SK-N-SH treated with all-trans-retinoic acid at 6 μM for 48 hours (cell line): Measurements from ENCODE around the gene SLC17A9.

Experiments
- ARNTL ChIP-seq: fragments of 450-650 bp; formaldehyde crosslinking; IDR thresholded peaks from 2 replicates; pipeline ENCODE4 v1.5.0; 2020; ENCODE audit warnings: low read depth, mild to moderate bottlenecking, moderate library complexity, borderline replicate concordance
- BACH2 ChIP-seq: fragments of 250-450 bp; sonication (Bioruptor Pico); IDR thresholded peaks from 2 replicates; pipeline ENCODE4 v1.9.0; 2021; ENCODE audit warnings: mild to moderate bottlenecking, borderline replicate concordance
- CSDC2 ChIP-seq: fragments of 250-450 bp; sonication (Bioruptor Pico); IDR thresholded peaks from 2 replicates; pipeline ENCODE4 v1.5.0; 2020; ENCODE audit warnings: mild to moderate bottlenecking, moderate library complexity
- CSRNP3 ChIP-seq: fragments of 250-450 bp; sonication (Bioruptor Pico); IDR thresholded peaks from 2 replicates; pipeline ENCODE4 v1.5.1; 2021; ENCODE audit warnings: mild to moderate bottlenecking, moderate library complexity
- ESRRG ChIP-seq: fragments of 250-450 bp; sonication (Bioruptor Pico); IDR thresholded peaks from 2 replicates; pipeline ENCODE4 v1.6.1; 2021; ENCODE audit warnings: mild to moderate bottlenecking
- GLIS3 ChIP-seq: fragments of 250-450 bp; sonication (Bioruptor Pico); IDR thresholded peaks from 2 replicates; pipeline ENCODE4 v1.5.0; 2020; ENCODE audit warnings: mild to moderate bottlenecking, moderate library complexity
- RARB ChIP-seq: fragments of 250-450 bp; sonication (Bioruptor Pico); IDR thresholded peaks from 2 replicates; pipeline ENCODE4 v1.8.0; 2021; ENCODE audit warnings: mild to moderate bottlenecking, moderate library complexity
- SNAI2 ChIP-seq: fragments of 250-450 bp; sonication (Bioruptor Pico); IDR thresholded peaks from 2 replicates; pipeline ENCODE4 v1.5.0; 2020; ENCODE audit warnings: mild to moderate bottlenecking, moderate library complexity
- TOX ChIP-seq: fragments of 250-450 bp; sonication (Bioruptor Pico); IDR thresholded peaks from 2 replicates; pipeline ENCODE4 v1.8.0; 2021; ENCODE audit warnings: mild to moderate bottlenecking, moderate library complexity, borderline replicate concordance
- ZC3H10 ChIP-seq: fragments of 250-450 bp; sonication (Bioruptor Pico); IDR thresholded peaks from 2 replicates; pipeline ENCODE4 v1.5.1; 2021; ENCODE audit warnings: mild to moderate bottlenecking, moderate library complexity
- ZNF565 ChIP-seq: fragments of 450-650 bp; formaldehyde crosslinking; conservative IDR thresholded peaks from 2 replicates; pipeline ENCODE4 v1.5.0; 2020; ENCODE audit warnings: low read depth, mild to moderate bottlenecking, moderate library complexity
- TF ChIP-seq, protein P1 (sequence below): fragments of 250-450 bp; sonication (Bioruptor Pico); IDR thresholded peaks from 2 replicates; pipeline ENCODE4 v1.5.0; 2020; ENCODE audit warnings: mild to moderate bottlenecking, moderate library complexity

DNA sequence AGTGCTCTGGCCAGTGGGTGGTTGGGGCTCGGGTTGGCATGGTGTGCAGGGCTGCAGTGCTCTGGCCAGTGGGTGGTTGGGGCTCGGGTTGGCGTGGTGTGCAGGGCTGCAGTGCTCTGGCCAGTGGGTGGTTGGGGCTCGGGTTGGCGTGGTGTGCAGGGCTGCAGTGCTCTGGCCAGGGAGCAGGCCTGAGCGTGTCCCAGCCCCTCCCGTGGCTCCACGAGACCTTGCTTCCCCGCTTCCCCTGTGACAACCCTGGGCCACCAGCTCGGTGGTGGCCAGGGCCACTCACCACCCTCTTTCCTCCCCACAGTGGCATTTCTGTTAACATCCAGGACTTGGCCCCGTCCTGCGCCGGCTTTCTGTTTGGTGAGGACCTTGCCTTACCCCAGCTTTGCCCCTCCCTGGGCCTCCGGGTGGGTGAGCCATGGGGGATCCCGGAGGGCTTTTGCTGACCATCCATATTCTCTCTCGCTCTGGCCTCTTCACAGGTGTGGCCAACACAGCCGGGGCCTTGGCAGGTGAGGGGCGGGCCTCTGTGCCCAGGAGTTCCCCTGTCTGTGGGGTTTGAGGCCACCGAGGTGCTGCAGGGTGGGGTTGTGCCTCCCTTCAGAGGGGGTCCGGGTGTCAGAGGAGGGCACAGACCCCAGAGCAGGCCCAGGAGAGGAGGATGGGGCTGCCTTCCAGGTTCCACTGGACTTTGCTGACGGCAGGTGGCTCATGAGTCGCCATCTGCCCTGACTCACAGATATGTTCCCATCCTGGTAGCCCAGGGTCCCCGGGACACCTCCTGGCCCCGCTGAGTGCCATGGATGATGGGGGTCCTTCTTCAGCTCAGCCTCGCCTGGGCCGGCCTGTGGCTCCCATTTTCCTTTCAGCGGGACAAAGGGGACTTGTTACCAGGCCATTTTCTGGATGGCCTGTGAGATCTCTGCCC is 14.0 kb downstream of the SLC17A9 start:
- TF ChIP-seq TOX (no peak), ZNF565 (CRISPR knock-in tag) (no peak), RARB (CRISPR knock-in tag) (no peak), ZC3H10 (CRISPR knock-in tag) (no peak), ESRRG (CRISPR knock-in tag) (no peak), BACH2 (CRISPR knock-in tag) (no peak), GLIS3 (CRISPR knock-in tag) (no peak), ARNTL (CRISPR knock-in tag) (no peak), CSDC2 (CRISPR knock-in tag) (no peak), CSRNP3 (CRISPR knock-in tag) (no peak), SNAI2 (CRISPR knock-in tag) (no peak)
- TF ChIP-seq, protein P1, sequence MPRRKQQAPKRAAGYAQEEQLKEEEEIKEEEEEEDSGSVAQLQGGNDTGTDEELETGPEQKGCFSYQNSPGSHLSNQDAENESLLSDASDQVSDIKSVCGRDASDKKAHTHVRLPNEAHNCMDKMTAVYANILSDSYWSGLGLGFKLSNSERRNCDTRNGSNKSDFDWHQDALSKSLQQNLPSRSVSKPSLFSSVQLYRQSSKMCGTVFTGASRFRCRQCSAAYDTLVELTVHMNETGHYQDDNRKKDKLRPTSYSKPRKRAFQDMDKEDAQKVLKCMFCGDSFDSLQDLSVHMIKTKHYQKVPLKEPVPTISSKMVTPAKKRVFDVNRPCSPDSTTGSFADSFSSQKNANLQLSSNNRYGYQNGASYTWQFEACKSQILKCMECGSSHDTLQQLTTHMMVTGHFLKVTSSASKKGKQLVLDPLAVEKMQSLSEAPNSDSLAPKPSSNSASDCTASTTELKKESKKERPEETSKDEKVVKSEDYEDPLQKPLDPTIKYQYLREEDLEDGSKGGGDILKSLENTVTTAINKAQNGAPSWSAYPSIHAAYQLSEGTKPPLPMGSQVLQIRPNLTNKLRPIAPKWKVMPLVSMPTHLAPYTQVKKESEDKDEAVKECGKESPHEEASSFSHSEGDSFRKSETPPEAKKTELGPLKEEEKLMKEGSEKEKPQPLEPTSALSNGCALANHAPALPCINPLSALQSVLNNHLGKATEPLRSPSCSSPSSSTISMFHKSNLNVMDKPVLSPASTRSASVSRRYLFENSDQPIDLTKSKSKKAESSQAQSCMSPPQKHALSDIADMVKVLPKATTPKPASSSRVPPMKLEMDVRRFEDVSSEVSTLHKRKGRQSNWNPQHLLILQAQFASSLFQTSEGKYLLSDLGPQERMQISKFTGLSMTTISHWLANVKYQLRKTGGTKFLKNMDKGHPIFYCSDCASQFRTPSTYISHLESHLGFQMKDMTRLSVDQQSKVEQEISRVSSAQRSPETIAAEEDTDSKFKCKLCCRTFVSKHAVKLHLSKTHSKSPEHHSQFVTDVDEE, result no peak
